Right lobe of liver (tissue), 4 donors: ENCODE results near the gene CPTP.

Experiments used
- POLR2A ChIP-seq: fragments of 450-650 bp; IDR thresholded peaks from one replicate; pipeline ENCODE4 v1.6.1; 2017; ENCODE audit warnings: antibody characterized with exemption, mild to moderate bottlenecking
- TF ChIP-seq, protein P1 (sequence below), 4 donors: fragments of 200-600 bp in 3 of 4; fragments of 450-650 bp in 1 of 4; IDR thresholded peaks; one replicate each; pipeline versions ENCODE4 v1.5.1 to v1.8.0; 2016 to 2022; ENCODE audit warnings: antibody characterized with exemption in 4 of 4, mild to moderate bottlenecking in 2 of 4
- donor health status: DM: no; HTN: no; CAD: no.
- donor health status: DM: no; HTN: no; CAD: no.
- donor health status: DM: no; HTN: yes; CAD: no.

DNA sequence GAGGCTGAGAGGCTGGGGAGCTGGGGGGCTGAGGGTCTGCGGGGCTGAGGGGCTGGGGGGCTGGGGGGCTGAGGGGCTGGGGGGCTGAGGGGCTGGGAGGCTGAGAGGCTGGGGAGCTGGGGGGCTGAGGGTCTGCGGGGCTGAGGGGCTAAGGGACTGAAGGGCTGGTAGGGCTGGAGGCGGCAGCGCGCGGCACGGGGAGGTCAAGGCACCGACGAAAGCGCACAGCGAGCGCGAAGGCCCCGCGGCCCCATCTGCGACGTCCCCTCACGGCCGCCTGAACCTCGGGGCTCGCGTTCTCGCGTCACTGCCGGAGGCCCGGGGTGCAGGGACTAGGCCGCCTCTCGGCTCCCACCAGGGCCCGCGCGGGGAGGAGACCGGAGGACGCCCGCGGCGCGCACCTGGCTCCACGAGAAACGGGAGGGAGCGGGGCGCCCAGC lies 498 bp upstream of the CPTP start:
- no peak for TF ChIP-seq POLR2A
- TF ChIP-seq, protein P1, sequence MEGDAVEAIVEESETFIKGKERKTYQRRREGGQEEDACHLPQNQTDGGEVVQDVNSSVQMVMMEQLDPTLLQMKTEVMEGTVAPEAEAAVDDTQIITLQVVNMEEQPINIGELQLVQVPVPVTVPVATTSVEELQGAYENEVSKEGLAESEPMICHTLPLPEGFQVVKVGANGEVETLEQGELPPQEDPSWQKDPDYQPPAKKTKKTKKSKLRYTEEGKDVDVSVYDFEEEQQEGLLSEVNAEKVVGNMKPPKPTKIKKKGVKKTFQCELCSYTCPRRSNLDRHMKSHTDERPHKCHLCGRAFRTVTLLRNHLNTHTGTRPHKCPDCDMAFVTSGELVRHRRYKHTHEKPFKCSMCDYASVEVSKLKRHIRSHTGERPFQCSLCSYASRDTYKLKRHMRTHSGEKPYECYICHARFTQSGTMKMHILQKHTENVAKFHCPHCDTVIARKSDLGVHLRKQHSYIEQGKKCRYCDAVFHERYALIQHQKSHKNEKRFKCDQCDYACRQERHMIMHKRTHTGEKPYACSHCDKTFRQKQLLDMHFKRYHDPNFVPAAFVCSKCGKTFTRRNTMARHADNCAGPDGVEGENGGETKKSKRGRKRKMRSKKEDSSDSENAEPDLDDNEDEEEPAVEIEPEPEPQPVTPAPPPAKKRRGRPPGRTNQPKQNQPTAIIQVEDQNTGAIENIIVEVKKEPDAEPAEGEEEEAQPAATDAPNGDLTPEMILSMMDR (IDR thresholded peaks at IDR 0.05): no peak
